Aorta (tissue), 5 donors: Measurements from ENCODE around the gene METTL14. TPM values are rescaled to one million over a fixed set of nuclear protein-coding genes. Genes with fewer than 3 reads are reported as not detected.

Experiments used
- ATAC-seq: fragments of 200-7000 bp; cut with Tn5 transposase; one replicate; pipeline ENCODE4 v1.9.1; 2022; ENCODE audit warnings: moderate library complexity; ENCODE audit not compliant: low FRiP score
- DNase-seq, 2 donors: peaks; one replicate each; pipeline ENCODE4 v3.0.0-alpha.2; 2020
- H3K27ac ChIP-seq, 2 donors: one replicate each; pipeline ENCODE4 v1.5.1; 2013; ENCODE audit warnings: low read length in 2 of 2, mild to moderate bottlenecking in 2 of 2, moderate library complexity in 2 of 2, control low read depth in 1 of 2, inconsistent platforms in 1 of 2, low read depth in 1 of 2
- H3K27me3 ChIP-seq, 2 donors: one replicate each; pipeline ENCODE4 v1.6.1; 2013; ENCODE audit warnings: control low read depth in 1 of 2, low read length in 1 of 2, mild to moderate bottlenecking in 1 of 2, moderate library complexity in 1 of 2; ENCODE audit not compliant: insufficient read depth in 2 of 2, control insufficient read depth in 1 of 2
- H3K36me3 ChIP-seq, 2 donors: one replicate each; pipeline ENCODE4 v1.6.1; 2013; ENCODE audit warnings: control low read depth in 1 of 2, low read length in 1 of 2, mild to moderate bottlenecking in 1 of 2; ENCODE audit not compliant: insufficient read depth in 2 of 2, control insufficient read depth in 1 of 2
- H3K4me1 ChIP-seq, 2 donors: one replicate each; pipeline ENCODE4 v1.6.1; 2013; ENCODE audit warnings: low read length in 2 of 2, control low read depth in 1 of 2, mild to moderate bottlenecking in 1 of 2, moderate library complexity in 1 of 2; ENCODE audit not compliant: insufficient read depth in 2 of 2, control insufficient read depth in 1 of 2
- H3K4me3 ChIP-seq, 2 donors: one replicate each; pipeline ENCODE4 v1.5.1; 2013; ENCODE audit warnings: low read length in 2 of 2, control low read depth in 1 of 2, mild to moderate bottlenecking in 1 of 2
- H3K9me3 ChIP-seq: one replicate; pipeline ENCODE4 v1.6.1; 2013; ENCODE audit warnings: mild to moderate bottlenecking, low read length; ENCODE audit not compliant: control insufficient read depth
- WGBS, 2 donors: extraction: QIAGEN DNeasy Blood & Tissue Kit; methylation state at CpG; one replicate each; pipeline ENCODE4 v1.1.7; 2013; 5-methylcytosine and 5-hydroxymethylcytosine counted together
- intact Hi-C, 2 donors: fragments of 100-400 bp; cut with DNase I; formaldehyde crosslinking; loops; one replicate each; pipeline versions ENCODE4 v1.14.2 to v1.15.0; 2022
- polyA plus RNA-seq, 2 donors: library from polyadenylated mRNA; stranded (reverse); fragments of 200-250 nt; gene quantifications; one replicate each; pipeline ENCODE4 v1.2.3, GENCODE V29; 2013
- total RNA-seq, 2 donors: library from RNA; stranded (reverse); fragmentation: NEBNext Ultra II Directional; extraction: Animal tissue kit (Norgen Biotek cat#: 25700); gene quantifications; one replicate each; pipeline ENCODE4 v1.2.1, GENCODE V29; 2021
- donor health status: healthy with polysubstance abuse.
- donor health status: Bipolar disorder and iron deficiency.
- donor health status: DM: no; HTN: no; CAD: no.
- donor health status: DM: no; HTN: no; CAD: no.
- donor health status: DM: yes; HTN: yes; CAD: no.

METTL14 gene
- total and polyA plus RNA-seq, 4 donors, result 15.2 to 46.2 (median 32.9) TPM

GRCh38 chr4:118751629-118752323 lies 66.6 kb downstream of the METTL14 start:
- peaks cover 1 to 9% of the 10 kb centered on the region in 2 donors for H3K4me1 ChIP-seq
- intact Hi-C loops, result no loop called here
- DNase-seq (peak in 1 of 2 donors; percentile 21), ATAC-seq (peak; percentile 34)
- H3K27ac ChIP-seq, result peak overlapping the region in 1 of 2 donors; percentile 64
- H3K9me3 ChIP-seq, result no peaks in the 10 kb centered on the region
- no peak overlapping the region for H3K4me3 ChIP-seq
- no peaks in the 10 kb centered on the region for H3K36me3 ChIP-seq
- H3K27me3 ChIP-seq, result no peaks in the 10 kb centered on the region
- WGBS, 2 donors, result 60 to 64% methylated on average over 2 of the region's 2 CpGs

DNA sequence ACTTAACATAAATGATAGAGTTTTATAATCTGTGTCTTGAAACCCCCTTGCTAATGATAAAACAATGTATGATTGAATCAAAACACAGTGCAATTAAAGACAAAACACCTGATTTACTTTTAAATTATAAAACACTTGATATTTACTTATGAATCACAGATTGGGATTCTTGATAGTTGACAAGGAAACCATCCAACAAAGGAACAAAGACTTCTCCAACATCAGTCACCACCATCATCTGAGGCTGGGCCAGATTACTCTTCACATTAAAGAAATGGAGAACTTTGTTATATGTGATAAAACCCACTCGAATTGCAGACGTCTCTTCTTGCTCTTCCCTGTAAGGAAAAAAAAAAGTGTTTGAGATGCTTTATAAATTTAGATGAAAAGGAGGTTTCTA lies 67.4 kb downstream of the METTL14 start:
- WGBS, 2 donors, result 41 to 42% methylated on average over 2 of the region's 2 CpGs
- DNase-seq, result no peak
- H3K27me3 ChIP-seq, result no peaks in the 10 kb centered on the region
- H3K9me3 ChIP-seq, result no peaks in the 10 kb centered on the region
- H3K4me1 ChIP-seq, result peaks cover 1 to 9% of the 10 kb centered on the region in 2 donors
- H3K4me3 ChIP-seq, result no peak overlapping the region
- no peak for ATAC-seq
- intact Hi-C loops, result no loop called here
- no peaks in the 10 kb centered on the region for H3K36me3 ChIP-seq
- no peak overlapping the region for H3K27ac ChIP-seq

DNA sequence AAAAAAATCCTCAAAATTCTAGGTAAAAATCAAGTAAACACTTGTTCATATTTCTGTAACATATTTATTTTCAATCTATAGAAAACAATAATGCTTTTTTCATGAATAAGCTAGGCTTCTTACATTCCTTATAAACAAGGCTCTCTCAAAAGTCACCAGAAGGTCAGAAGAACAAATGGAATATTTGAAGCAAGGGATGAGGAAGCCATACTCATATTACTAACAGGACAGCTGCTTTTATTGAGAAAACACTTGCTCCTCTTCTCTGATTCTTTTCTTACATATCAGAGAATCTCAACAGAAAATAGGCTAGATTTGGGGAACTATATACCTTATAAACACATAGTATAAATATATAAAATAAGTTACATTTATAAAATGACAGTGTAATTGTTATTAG lies 67.9 kb downstream of the METTL14 start:
- intact Hi-C loops, result no loop called here
- H3K27me3 ChIP-seq, result no peaks in the 10 kb centered on the region
- ATAC-seq (no peak), DNase-seq (no peak)
- no peak overlapping the region for H3K27ac ChIP-seq
- H3K4me1 ChIP-seq, result peaks cover 1 to 9% of the 10 kb centered on the region in 2 donors
- no peaks in the 10 kb centered on the region for H3K36me3 ChIP-seq
- H3K4me3 ChIP-seq, result no peak overlapping the region
- no peaks in the 10 kb centered on the region for H3K9me3 ChIP-seq

GRCh38 chr4:118753685-118754084 lies 68.5 kb downstream of the METTL14 start:
- H3K27me3 ChIP-seq, result no peaks in the 10 kb centered on the region
- intact Hi-C loops, result no loop called here
- no peak overlapping the region for H3K27ac ChIP-seq
- 6 to 13% methylated on average over 1 of the region's 1 CpG for WGBS, 2 donors
- no peaks in the 10 kb centered on the region for H3K36me3 ChIP-seq
- H3K4me1 ChIP-seq, result peaks cover 1 to 9% of the 10 kb centered on the region in 2 donors
- H3K9me3 ChIP-seq, result no peaks in the 10 kb centered on the region
- ATAC-seq, result no peak
- no peak overlapping the region for H3K4me3 ChIP-seq
- DNase-seq, result no peak

GRCh38 chr4:118754890-118755289 lies 69.7 kb downstream of the METTL14 start:
- no peak overlapping the region for H3K4me3 ChIP-seq
- H3K9me3 ChIP-seq, result no peaks in the 10 kb centered on the region
- H3K27me3 ChIP-seq, result no peaks in the 10 kb centered on the region
- no peak for ATAC-seq
- no peak for DNase-seq
- peaks cover 3 to 14% of the 10 kb centered on the region in 2 donors for H3K4me1 ChIP-seq
- 46 to 47% methylated on average over 2 of the region's 2 CpGs for WGBS, 2 donors
- no peaks in the 10 kb centered on the region for H3K36me3 ChIP-seq
- H3K27ac ChIP-seq, result peak overlapping the region in 1 of 2 donors; percentile 67
- intact Hi-C loops, result no loop called here

DNA sequence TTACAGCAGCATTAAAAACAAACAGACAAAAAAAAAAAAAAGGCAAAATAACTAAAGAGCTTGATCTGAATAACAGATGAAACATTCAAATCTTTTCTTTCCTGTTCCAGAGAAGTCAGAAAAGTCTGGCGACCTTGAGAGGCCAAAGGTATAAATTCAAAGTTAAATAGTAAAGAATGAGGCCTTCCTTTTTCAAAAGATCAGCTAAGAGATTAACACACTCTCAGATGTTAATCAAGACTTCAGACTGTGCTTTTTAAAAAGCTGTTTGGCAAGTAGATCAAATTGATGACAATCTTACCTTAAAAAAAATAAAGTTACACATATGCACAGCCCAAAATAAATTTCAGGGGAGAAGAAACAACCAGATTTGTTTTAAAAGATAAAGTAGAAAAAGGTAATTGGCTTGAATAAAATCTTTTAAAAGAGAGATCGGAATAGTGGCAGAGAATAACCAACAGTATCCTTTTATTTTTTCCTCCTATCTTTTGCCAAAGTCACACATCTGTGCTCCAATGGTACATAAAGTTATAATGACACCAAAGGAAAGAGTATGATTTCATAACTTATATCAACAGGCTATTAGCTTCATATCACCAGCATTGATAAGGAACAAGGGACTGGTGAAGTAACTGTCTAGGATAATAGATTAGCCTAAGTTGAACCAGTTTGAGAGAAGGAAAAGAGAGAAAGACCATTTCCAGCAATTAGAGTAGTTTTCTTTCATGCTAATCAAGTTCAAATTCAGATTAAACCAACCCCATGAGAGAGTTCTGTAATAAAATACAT lies 70.4 kb downstream of the METTL14 start:
- Histone ChIP-seq H3K27me3 (no peaks in the 10 kb centered on the region), H3K27ac (peak overlapping the region in 1 of 2 donors; percentile 28), H3K4me1 (peaks cover 3 to 16% of the 10 kb centered on the region in 2 donors), H3K9me3 (no peaks in the 10 kb centered on the region), H3K36me3 (no peaks in the 10 kb centered on the region), H3K4me3 (no peak overlapping the region)
- 46 to 60% methylated on average over 2 of the region's 2 CpGs for WGBS, 2 donors
- ATAC-seq (no peak), DNase-seq (no peak)
- intact Hi-C loops, result no loop called here

GRCh38 chr4:118756429-118756828 lies 71.2 kb downstream of the METTL14 start:
- DNase-seq, result no peak
- no peak for ATAC-seq
- no peaks in the 10 kb centered on the region for H3K36me3 ChIP-seq
- peak overlapping the region in 1 of 2 donors; percentile 61 for H3K27ac ChIP-seq
- intact Hi-C loops, result no loop called here
- 57 to 59% methylated on average over 3 of the region's 3 CpGs for WGBS, 2 donors
- no peak overlapping the region for H3K4me3 ChIP-seq
- H3K4me1 ChIP-seq, result peaks cover 2 to 20% of the 10 kb centered on the region in 2 donors
- no peaks in the 10 kb centered on the region for H3K27me3 ChIP-seq
- H3K9me3 ChIP-seq, result no peaks in the 10 kb centered on the region

DNA sequence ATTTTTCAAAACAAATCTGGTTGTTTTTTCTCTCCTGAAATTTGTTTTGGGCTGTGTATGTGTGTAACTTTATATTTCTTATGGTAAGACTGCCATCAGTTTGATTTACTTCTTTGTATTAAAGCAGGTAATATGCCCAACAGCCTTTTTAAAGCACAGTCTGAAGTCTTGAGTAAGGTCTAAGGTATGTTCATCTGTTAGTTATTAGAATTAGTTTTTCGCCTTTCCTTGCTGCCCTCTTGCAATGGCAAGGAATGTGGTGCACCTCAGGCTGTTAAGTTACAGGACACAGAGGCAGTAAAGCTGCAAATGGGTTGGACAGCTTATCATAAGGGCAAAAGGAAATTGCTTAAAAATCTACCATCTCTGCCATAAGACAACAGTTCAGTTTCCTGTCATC lies 71.8 kb downstream of the METTL14 start:
- Histone ChIP-seq H3K4me3 (no peak overlapping the region), H3K27me3 (no peaks in the 10 kb centered on the region), H3K36me3 (no peaks in the 10 kb centered on the region), H3K27ac (peak overlapping the region; percentile 42 to 43), H3K4me1 (peaks cover 2 to 17% of the 10 kb centered on the region in 2 donors), H3K9me3 (no peaks in the 10 kb centered on the region)
- 72 to 86% methylated on average over 1 of the region's 1 CpG for WGBS, 2 donors
- no peak for ATAC-seq
- DNase-seq, result no peak
- intact Hi-C loops, result no loop called here
